Lung (tissue), 12 donors: ENCODE results near the gene FAM171A2. TPM values are rescaled to one million over a fixed set of nuclear protein-coding genes. Genes with fewer than 3 reads are reported as not detected.

Experiments used
- ATAC-seq: fragments of 200-7000 bp; cut with Tn5 transposase; one replicate; pipeline ENCODE4 v1.9.1; 2020; ENCODE audit warnings: moderate number of reproducible peaks; ENCODE audit not compliant: insufficient read depth, low FRiP score
- DNase-seq, 3 donors: peaks; one replicate each; pipeline ENCODE4 v3.0.0-alpha.2; 2013 to 2017
- H3K27ac ChIP-seq, 2 donors: one replicate each; pipeline ENCODE4 v1.5.1; 2013; ENCODE audit warnings: mild to moderate bottlenecking in 2 of 2, moderate library complexity in 2 of 2, control low read depth in 1 of 2, inconsistent platforms in 1 of 2, low read depth in 1 of 2, low read length in 1 of 2
- H3K27me3 ChIP-seq, 3 donors: one replicate each; pipeline ENCODE4 v1.5.1; 2013; ENCODE audit warnings: low read length in 2 of 3; ENCODE audit not compliant: control insufficient read depth in 3 of 3, insufficient read depth in 3 of 3
- H3K36me3 ChIP-seq, 4 donors: one replicate each; pipeline ENCODE4 v1.5.1; 2013; ENCODE audit warnings: low read length in 4 of 4, mild to moderate bottlenecking in 1 of 4, moderate library complexity in 1 of 4; ENCODE audit not compliant: control insufficient read depth in 4 of 4, insufficient read depth in 4 of 4
- H3K4me1 ChIP-seq, 5 donors: one replicate each; pipeline ENCODE4 v1.5.1; 2013; ENCODE audit warnings: low read length in 5 of 5, mild to moderate bottlenecking in 2 of 5, moderate library complexity in 1 of 5; ENCODE audit not compliant: control insufficient read depth in 5 of 5, insufficient read depth in 5 of 5
- H3K4me3 ChIP-seq: one replicate; pipeline ENCODE4 v1.5.1; 2013; ENCODE audit warnings: mild to moderate bottlenecking, control low read depth, moderate library complexity
- H3K9ac ChIP-seq, 2 donors: one replicate each; pipeline ENCODE4 v1.5.1; 2013; ENCODE audit warnings: low read length in 2 of 2, control low read depth in 1 of 2; ENCODE audit not compliant: insufficient read depth in 1 of 2
- H3K9me3 ChIP-seq, 4 donors: one replicate each; pipeline ENCODE4 v1.5.1; 2013; ENCODE audit warnings: low read length in 3 of 4, mild to moderate bottlenecking in 1 of 4, moderate library complexity in 1 of 4; ENCODE audit not compliant: control insufficient read depth in 4 of 4, insufficient read depth in 3 of 4
- WGBS, 2 donors: extraction: QIAGEN DNeasy Blood & Tissue Kit; methylation state at CpG; one replicate each; pipeline ENCODE4 v1.1.7; 2013; 5-methylcytosine and 5-hydroxymethylcytosine counted together
- polyA plus RNA-seq, 2 donors: library from polyadenylated mRNA; stranded (reverse); fragments of 200-250 nt; gene quantifications; one replicate each; pipeline ENCODE4 v1.2.1, GENCODE V29; 2013
- total RNA-seq, 2 donors: library from RNA; depleted of rRNA in 1 of 2; stranded (reverse); fragments of >200 nt in 1 of 2; gene quantifications; one replicate each; pipeline ENCODE4 v1.2.1, GENCODE V29; 2014 to 2021
- TF ChIP-seq, protein P1 (sequence below): IDR thresholded peaks from 2 replicates; pipeline ENCODE4 v1.5.1; 2012; ENCODE audit warnings: mild to moderate bottlenecking; ENCODE audit errors: control extremely low read depth, extremely low read depth
- donor health status: control.
- donor health status: control.
- donor health status: Bipolar disorder and iron deficiency.
- donor health status: healthy.
- donor health status: DM: yes; HTN: yes; CAD: no.

The FAM171A2 gene
- total and polyA plus RNA-seq, 4 donors = 0.47 to 8.0 (median 0.80) TPM

DNA sequence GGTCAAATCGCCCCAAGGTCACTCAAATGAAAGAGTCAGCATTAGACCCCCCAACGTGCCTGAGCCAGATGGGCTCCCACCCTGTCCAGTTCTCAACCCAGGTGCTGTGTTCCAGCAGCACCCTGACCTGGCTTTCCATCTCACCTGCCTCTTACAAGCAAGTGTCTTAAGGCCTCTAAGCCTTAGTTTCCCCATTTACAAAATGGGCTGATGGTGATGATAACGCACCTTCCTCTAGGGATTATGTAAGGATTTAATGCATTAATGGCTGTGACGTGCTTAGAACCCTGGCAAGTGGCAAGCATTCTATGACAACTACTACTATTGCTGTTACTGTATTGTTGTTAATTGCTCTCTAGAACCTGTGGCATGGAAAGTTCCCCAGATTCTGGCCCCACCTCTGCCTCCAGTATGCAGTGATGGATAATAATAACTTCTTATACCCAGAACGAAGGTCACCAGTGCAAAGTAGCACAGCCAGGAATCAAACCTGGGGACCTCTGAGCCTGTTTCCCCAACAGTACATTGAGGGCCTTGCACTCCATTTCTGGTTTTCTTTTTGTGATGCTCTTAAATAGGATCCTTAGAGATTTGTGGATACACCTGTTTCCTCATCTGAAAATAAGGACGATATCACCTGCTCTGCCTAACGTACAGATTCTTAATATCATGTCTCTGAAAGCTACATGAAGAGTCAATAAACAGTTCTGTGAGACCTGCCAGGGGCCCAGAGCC is 35.8 kb downstream of the FAM171A2 start:
- H3K27ac ChIP-seq = no peak overlapping the region
- H3K9me3 ChIP-seq = no peaks in the 10 kb centered on the region
- no peak overlapping the region for H3K9ac ChIP-seq
- no peaks in the 10 kb centered on the region for H3K27me3 ChIP-seq
- WGBS, 2 donors = 79 to 82% methylated on average over 7 of the region's 7 CpGs
- DNase-seq (no peak), ATAC-seq (no peak)
- TF ChIP-seq, protein P1, sequence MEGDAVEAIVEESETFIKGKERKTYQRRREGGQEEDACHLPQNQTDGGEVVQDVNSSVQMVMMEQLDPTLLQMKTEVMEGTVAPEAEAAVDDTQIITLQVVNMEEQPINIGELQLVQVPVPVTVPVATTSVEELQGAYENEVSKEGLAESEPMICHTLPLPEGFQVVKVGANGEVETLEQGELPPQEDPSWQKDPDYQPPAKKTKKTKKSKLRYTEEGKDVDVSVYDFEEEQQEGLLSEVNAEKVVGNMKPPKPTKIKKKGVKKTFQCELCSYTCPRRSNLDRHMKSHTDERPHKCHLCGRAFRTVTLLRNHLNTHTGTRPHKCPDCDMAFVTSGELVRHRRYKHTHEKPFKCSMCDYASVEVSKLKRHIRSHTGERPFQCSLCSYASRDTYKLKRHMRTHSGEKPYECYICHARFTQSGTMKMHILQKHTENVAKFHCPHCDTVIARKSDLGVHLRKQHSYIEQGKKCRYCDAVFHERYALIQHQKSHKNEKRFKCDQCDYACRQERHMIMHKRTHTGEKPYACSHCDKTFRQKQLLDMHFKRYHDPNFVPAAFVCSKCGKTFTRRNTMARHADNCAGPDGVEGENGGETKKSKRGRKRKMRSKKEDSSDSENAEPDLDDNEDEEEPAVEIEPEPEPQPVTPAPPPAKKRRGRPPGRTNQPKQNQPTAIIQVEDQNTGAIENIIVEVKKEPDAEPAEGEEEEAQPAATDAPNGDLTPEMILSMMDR = no peak
- peaks cover 0 to 12% (median 3%) of the 10 kb centered on the region in 5 donors for H3K4me1 ChIP-seq
- H3K4me3 ChIP-seq = no peak overlapping the region
- no peaks in the 10 kb centered on the region for H3K36me3 ChIP-seq

DNA sequence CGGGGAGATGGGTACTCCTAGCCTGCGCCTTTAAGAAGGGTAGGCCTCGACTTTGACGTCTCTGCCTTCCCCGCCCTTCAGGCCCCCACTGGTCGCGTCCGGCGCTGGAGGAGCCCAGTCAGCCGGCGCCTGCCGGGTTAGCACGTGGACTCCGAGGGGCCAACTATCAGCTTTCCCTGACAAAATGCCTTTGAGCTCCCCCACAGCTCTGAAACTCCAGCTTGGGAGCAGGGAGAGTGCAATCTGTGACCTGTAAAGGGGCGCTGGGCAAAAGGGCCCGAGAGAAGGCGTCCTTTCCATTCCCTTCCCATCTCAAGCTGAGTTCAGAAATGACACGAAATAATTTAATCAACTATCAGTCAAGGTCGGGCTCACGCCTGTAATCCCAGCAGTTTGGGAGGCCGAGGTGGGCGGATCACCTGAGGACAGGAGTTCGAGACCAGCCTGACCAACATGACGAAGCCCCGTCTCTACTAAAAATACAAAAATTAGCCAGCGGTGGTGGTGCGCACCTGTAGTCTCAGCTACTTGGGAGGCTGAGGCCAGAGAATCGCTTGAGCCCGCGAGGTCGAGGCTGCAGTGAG is 36.7 kb downstream of the FAM171A2 start:
- Histone ChIP-seq H3K9me3 (no peaks in the 10 kb centered on the region), H3K27ac (no peak overlapping the region), H3K36me3 (peaks cover 0 to 4% (median 2%) of the 10 kb centered on the region in 4 donors), H3K27me3 (no peaks in the 10 kb centered on the region), H3K9ac (no peak overlapping the region), H3K4me1 (peaks cover 0 to 12% (median 3%) of the 10 kb centered on the region in 5 donors), H3K4me3 (no peak overlapping the region)
- WGBS, 2 donors = 24 to 32% methylated on average over 28 to 31 of the region's 31 CpGs
- DNase-seq = peak; percentile 97 to 98 (median 97)
- peak; percentile 78 for ATAC-seq
- TF ChIP-seq, protein P1 = peak; percentile 95

DNA sequence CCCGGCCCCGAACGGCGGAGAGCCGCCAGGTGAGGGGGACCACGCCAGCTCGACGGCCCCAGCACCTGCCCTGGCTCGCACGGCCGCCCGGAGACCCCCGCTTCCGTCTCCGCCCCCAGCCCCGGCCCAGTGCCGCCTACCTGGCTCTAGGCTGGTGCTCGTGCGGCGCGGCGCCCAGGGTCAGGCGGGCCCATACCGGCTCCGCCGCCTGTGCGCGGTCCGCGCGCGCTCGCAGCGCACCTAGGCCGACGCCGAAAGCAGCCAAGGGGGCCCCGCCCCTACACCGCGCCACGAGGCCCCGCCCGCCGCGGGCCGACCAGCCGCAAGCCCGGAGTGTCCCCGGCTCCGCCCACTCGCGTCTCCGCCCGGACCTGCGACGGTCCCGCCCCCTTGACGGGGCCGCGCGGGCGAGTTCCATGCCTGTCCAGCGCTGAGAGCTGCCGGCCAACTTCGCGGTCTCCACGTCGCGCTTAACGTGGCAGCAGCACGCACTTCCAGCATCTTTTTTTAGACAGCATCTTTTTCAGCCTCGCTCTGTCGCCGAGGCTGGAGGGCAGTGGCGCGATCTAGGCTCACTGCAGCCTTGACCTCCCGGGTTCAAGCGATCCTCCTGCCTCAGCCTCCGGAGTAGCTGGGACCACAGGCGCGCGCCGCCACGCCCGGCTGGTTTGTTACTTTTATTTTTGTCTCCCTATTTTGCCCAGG is 38.9 kb downstream of the FAM171A2 start, which contains the start of gene SLC25A39:
Gene SLC25A39 (minus strand): TSS at position 253 of the 705 bp plus-strand sequence. CDS start 1,261 bp downstream, outside the sequence.
- peak within 1 kb of the TSS; percentile 83 to 96 for H3K27ac ChIP-seq
- WGBS, 2 donors = 0 to 1% methylated on average over 49 to 85 of the region's 85 CpGs
- H3K9me3 ChIP-seq = no peaks in the 10 kb centered on the region
- TF ChIP-seq, protein P1 = peak; percentile 73
- no peaks in the 10 kb centered on the region for H3K27me3 ChIP-seq
- H3K4me3 ChIP-seq = peak within 1 kb of the TSS; percentile 90
- peak within 1 kb of the TSS; percentile 40 to 46 for H3K9ac ChIP-seq
- H3K36me3 ChIP-seq = peaks cover 0 to 26% (median 9%) of the 10 kb centered on the region in 4 donors
- DNase-seq (peak; percentile 92 to 97 (median 94)), ATAC-seq (peak; percentile 95)
- peaks cover 0 to 12% (median 3%) of the 10 kb centered on the region in 5 donors for H3K4me1 ChIP-seq
